ENCODE measurements around the gene ZSCAN5A. TPM values are rescaled to one million over a fixed set of nuclear protein-coding genes. Genes with fewer than 3 reads are reported as not detected.

The ZSCAN5A gene
- total and polyA plus RNA-seq, 2 of the 13 experiments (the other 11 are each of a cell fraction or from before 2014, with no cell fraction given) = 9.5 to 17.8 TPM

DNA sequence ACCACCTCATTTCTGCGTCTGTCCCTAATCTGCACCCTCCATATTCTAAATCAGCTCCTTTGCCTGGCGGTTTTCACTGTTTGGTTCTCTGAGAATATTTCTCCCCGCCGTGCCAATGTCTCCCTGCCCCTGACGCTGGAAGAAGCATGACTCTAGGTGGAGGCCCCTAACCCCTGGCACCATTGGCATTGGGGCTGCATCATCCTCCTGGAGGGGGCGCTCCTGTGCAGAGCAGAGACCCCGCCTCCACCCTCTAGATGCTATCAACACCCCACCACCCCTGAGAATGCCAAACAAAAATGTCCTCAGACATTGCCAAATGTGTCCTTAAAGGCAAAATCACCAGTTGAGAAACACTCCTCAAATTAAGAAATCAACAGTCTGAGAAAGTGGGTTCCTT, 123.5 kb downstream of the ZSCAN5A start:
- ATAC-seq (no peak), DNase-seq (ENCODE audit: low spot score) (no peak), FAIRE-seq (no peak)
- H2AFZ ChIP-seq (ENCODE audit: low read length) = no peak overlapping the region
- no TSS peak for BruUV-seq (replicated peaks)
- no peaks in the 10 kb centered on the region for H3K36me3 ChIP-seq (replicated peaks in 1 of 2; ENCODE audit: control insufficient read depth in 1 of 2, insufficient read depth in 2 of 2, low read length in 2 of 2)
- in situ Hi-C loops (cut with HindIII; ENCODE audit: extremely low pct_ligation_motif_present, low pct_unique_long_range_greater_than_20kb) = no loop called here
- no peak overlapping the region for H3K27ac ChIP-seq (ENCODE audit: extremely low read length, insufficient read depth, low read length)
- ChIA-PET CTCF (ENCODE audit: low intra/inter-chr PET ratio, low total read pairs) (no interaction called here), POLR2A (no interaction called here)
- 68% methylated on average over 6 of the region's 7 CpGs for WGBS (ENCODE audit: low lambda C conversion rate)
- no peak for TF ChIP-seq JDP2 (CRISPR knock-in tag; IDR thresholded peaks at IDR 0.05; ENCODE audit: borderline replicate concordance)
- TF ChIP-seq, protein P1, sequence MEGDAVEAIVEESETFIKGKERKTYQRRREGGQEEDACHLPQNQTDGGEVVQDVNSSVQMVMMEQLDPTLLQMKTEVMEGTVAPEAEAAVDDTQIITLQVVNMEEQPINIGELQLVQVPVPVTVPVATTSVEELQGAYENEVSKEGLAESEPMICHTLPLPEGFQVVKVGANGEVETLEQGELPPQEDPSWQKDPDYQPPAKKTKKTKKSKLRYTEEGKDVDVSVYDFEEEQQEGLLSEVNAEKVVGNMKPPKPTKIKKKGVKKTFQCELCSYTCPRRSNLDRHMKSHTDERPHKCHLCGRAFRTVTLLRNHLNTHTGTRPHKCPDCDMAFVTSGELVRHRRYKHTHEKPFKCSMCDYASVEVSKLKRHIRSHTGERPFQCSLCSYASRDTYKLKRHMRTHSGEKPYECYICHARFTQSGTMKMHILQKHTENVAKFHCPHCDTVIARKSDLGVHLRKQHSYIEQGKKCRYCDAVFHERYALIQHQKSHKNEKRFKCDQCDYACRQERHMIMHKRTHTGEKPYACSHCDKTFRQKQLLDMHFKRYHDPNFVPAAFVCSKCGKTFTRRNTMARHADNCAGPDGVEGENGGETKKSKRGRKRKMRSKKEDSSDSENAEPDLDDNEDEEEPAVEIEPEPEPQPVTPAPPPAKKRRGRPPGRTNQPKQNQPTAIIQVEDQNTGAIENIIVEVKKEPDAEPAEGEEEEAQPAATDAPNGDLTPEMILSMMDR (CRISPR knock-in tag; IDR thresholded peaks at IDR 0.05) = peak; percentile 6; the same call in 1 of the 2 replicates
- no peak for TF ChIP-seq ZNF224 (CRISPR knock-in tag; IDR thresholded peaks at IDR 0.05)
- TF ChIP-seq ZNF282 (IDR thresholded peaks at IDR 0.05; ENCODE audit: partially characterized antibody) = no peak
- no peaks in the 10 kb centered on the region for H4K20me1 ChIP-seq (ENCODE audit: insufficient read depth, low read length)
- H3K79me2 ChIP-seq (ENCODE audit: insufficient read depth, low read length) = no peaks in the 10 kb centered on the region
- intact Hi-C loops (cut with micrococcal nuclease; ENCODE audit: unreplicated experiment) = no loop called here
- H3K4me1 ChIP-seq (ENCODE audit: insufficient read depth, low read length) = no peaks in the 10 kb centered on the region
- no peaks in the 10 kb centered on the region for H3K9me3 ChIP-seq (ENCODE audit: low read length)
- H3K4me3 ChIP-seq (replicated peaks in 1 of 3; ENCODE audit: insufficient read depth in 1 of 3, low read depth in 2 of 3, low read length in 3 of 3) = no peak overlapping the region
- H3K9ac ChIP-seq (ENCODE audit: insufficient read depth, low read depth, low read length) = no peak overlapping the region
- H3K27me3 ChIP-seq (ENCODE audit: control insufficient read depth in 1 of 2, insufficient read depth in 2 of 2, low read length in 2 of 2) = peaks cover 0 to 2% of the 10 kb centered on the region in 2 experiments; a peak in 2 of 5 replicates
- no peak overlapping the region for H3K4me2 ChIP-seq (ENCODE audit: low read depth, low read length)

DNA sequence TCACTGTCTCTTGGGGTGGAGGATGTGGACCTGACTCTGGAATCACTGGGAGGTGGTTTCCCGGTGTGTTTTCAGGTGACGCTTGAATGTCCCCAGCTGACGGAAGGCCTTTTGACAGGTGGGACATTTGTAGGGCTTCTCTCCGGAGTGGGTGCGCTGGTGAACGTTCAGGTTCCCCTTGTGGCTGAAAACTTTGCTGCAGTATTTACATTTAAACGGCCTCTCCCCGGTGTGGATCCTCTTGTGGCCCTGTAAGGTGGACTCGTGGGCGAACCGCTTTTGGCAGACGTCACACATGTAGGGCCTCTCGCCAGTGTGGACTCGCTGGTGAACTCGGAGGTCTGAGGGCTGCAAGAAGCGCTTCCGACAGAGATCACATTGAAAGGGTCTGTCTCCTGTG, 124.9 kb downstream of the ZSCAN5A start:
- H3K4me2 ChIP-seq (ENCODE audit: low read depth, low read length) = no peak overlapping the region
- no TSS peak for BruUV-seq (replicated peaks)
- POLR2A ChIA-PET = no interaction called here
- H2AFZ ChIP-seq (ENCODE audit: low read length) = no peak overlapping the region
- CTCF ChIA-PET (ENCODE audit: low intra/inter-chr PET ratio, low total read pairs) = no interaction called here
- peaks cover 0 to 2% of the 10 kb centered on the region in 2 experiments; a peak in 2 of 5 replicates for H3K27me3 ChIP-seq (ENCODE audit: control insufficient read depth in 1 of 2, insufficient read depth in 2 of 2, low read length in 2 of 2)
- no peaks in the 10 kb centered on the region for H3K4me1 ChIP-seq (ENCODE audit: insufficient read depth, low read length)
- 25% methylated on average over 12 of the region's 17 CpGs for WGBS (ENCODE audit: low lambda C conversion rate)
- H3K36me3 ChIP-seq (replicated peaks in 1 of 2; ENCODE audit: control insufficient read depth in 1 of 2, insufficient read depth in 2 of 2, low read length in 2 of 2) = no peaks in the 10 kb centered on the region
- DNase-seq (ENCODE audit: low spot score) = no peak
- H3K9me3 ChIP-seq (ENCODE audit: low read length) = no peaks in the 10 kb centered on the region
- peak; percentile 33; the same call in 1 of the 2 replicates for TF ChIP-seq SMC3 (IDR thresholded peaks at IDR 0.05; ENCODE audit: low read length)
- TF ChIP-seq, protein P1 (CRISPR knock-in tag; IDR thresholded peaks at IDR 0.05) = 0 out of 2 replicates have a peak, but pooled peaks have one; percentile 6
- no peak for TF ChIP-seq ZNF136 (CRISPR knock-in tag; IDR thresholded peaks at IDR 0.05; ENCODE audit: low read depth)
- intact Hi-C loops (cut with micrococcal nuclease; ENCODE audit: unreplicated experiment) = no loop called here
- no peak for FAIRE-seq
- H3K9ac ChIP-seq (ENCODE audit: insufficient read depth, low read depth, low read length) = no peak overlapping the region
- H3K27ac ChIP-seq (ENCODE audit: extremely low read length, insufficient read depth, low read length) = no peak overlapping the region
- no peak overlapping the region for H3K4me3 ChIP-seq (replicated peaks in 1 of 3; ENCODE audit: insufficient read depth in 1 of 3, low read depth in 2 of 3, low read length in 3 of 3)
- ATAC-seq = peak; percentile 76
- in situ Hi-C loops (cut with HindIII; ENCODE audit: extremely low pct_ligation_motif_present, low pct_unique_long_range_greater_than_20kb) = no loop called here
- H4K20me1 ChIP-seq (ENCODE audit: insufficient read depth, low read length) = no peaks in the 10 kb centered on the region
- H3K79me2 ChIP-seq (ENCODE audit: insufficient read depth, low read length) = no peaks in the 10 kb centered on the region

All from HepG2 (cell line).